T follicular helper cell (primary cell): ENCODE data around the gene USP7.
A peak's percentile ranks its signal among the peaks of the same experiment; 100 is the strongest.
"Not testable (repeated sequence)": the region's sequence is repeated elsewhere in the genome, so short reads cannot be mapped to it uniquely, and the experiment has no call there.

Source experiments
- DNase-seq: peaks from one replicate; pipeline ENCODE4 v3.0.0-alpha.2; 2020; ENCODE audit warnings: low read depth
- total RNA-seq, 2 experiments: gene quantifications; one replicate each; lab custom pipeline; 2026; lab: John Stamatoyannopoulos, UW

USP7 gene
- total RNA-seq, result 350 to 454 reads per million in 2 experiments

GRCh38 chr16:8963821-8964441 is at the start of gene USP7:
Gene USP7, minus strand, starts transcription at chr16:8963906. Its CDS starts 621 bp downstream, at chr16:8963285.
- peak; percentile 88 for DNase-seq

- no peak for DNase-seq
Observed at GRCh38 chr16:9013508-9013864, 49.8 kb upstream of the USP7 start.

- no peak for DNase-seq
Observed at GRCh38 chr16:9012848-9013507, 49.3 kb upstream of the USP7 start.

GRCh38 chr16:9012330-9012729 is 48.6 kb upstream of the USP7 start:
- DNase-seq, result no peak

GRCh38 chr16:9008601-9009260 is 45.0 kb upstream of the USP7 start:
- peak; percentile 36 for DNase-seq

- DNase-seq, result no peak
Observed at GRCh38 chr16:9007177-9007794, 43.6 kb upstream of the USP7 start.

- DNase-seq, result no peak
Observed at GRCh38 chr16:9004183-9004582, 40.5 kb upstream of the USP7 start.

GRCh38 chr16:9003763-9004162 is 40.1 kb upstream of the USP7 start:
- DNase-seq, result no peak

GRCh38 chr16:9003322-9003721 is 39.6 kb upstream of the USP7 start:
- DNase-seq, result no peak

- DNase-seq, result no peak
Observed at GRCh38 chr16:9002042-9002441, 38.3 kb upstream of the USP7 start.

GRCh38 chr16:9000664-9001063 is 37.0 kb upstream of the USP7 start:
- no peak for DNase-seq

- no peak for DNase-seq
Observed at GRCh38 chr16:8999800-9000199, 36.1 kb upstream of the USP7 start.

GRCh38 chr16:8998108-8998507 is 34.4 kb upstream of the USP7 start:
- DNase-seq, result no peak

GRCh38 chr16:8996891-8997290 is 33.2 kb upstream of the USP7 start:
- DNase-seq, result no peak

- no peak for DNase-seq
Observed at GRCh38 chr16:8990445-8990844, 26.7 kb upstream of the USP7 start.

- DNase-seq, result no peak
Observed at GRCh38 chr16:8989099-8989878, 25.6 kb upstream of the USP7 start.

GRCh38 chr16:8986818-8987191 is 23.1 kb upstream of the USP7 start:
- no peak for DNase-seq

GRCh38 chr16:8986111-8986510 is 22.4 kb upstream of the USP7 start:
- DNase-seq, result no peak

- no peak for DNase-seq
Observed at GRCh38 chr16:8982816-8983215, 19.1 kb upstream of the USP7 start.

- not testable (repeated sequence) for DNase-seq
Observed at GRCh38 chr16:8981901-8982300, 18.2 kb upstream of the USP7 start.

GRCh38 chr16:8976189-8976588 is 12.5 kb upstream of the USP7 start:
- DNase-seq, result not testable (repeated sequence)

GRCh38 chr16:8975039-8975438 is 11.3 kb upstream of the USP7 start:
- no peak for DNase-seq
